PFSK-1 (cell line): Measurements from ENCODE around the gene FOXO3.

ENCODE experiments used
- FOXP2 ChIP-seq: optimal IDR thresholded peaks from 2 replicates; pipeline ENCODE3; 2011; ENCODE audit warnings: borderline replicate concordance, control low read depth, inconsistent platforms; ENCODE audit not compliant: insufficient read depth; ENCODE audit errors: extremely low read length, extremely low read depth
- POLR2AphosphoS5 ChIP-seq: IDR thresholded peaks from 2 replicates; pipeline ENCODE4 v1.6.1; 2012; ENCODE audit warnings: low read depth, mild to moderate bottlenecking, control low read depth, low read length, moderate library complexity
- SIN3A ChIP-seq: IDR thresholded peaks from 2 replicates; pipeline ENCODE4 v1.6.1; 2012; ENCODE audit warnings: mild to moderate bottlenecking, low read length, moderate library complexity, borderline replicate concordance; ENCODE audit not compliant: insufficient read depth
- TAF1 ChIP-seq: IDR thresholded peaks from 2 replicates; pipeline ENCODE4 v1.6.1; 2012; ENCODE audit warnings: low read length, control low read depth, borderline replicate concordance; ENCODE audit not compliant: insufficient read depth
- TF ChIP-seq, protein P1 (sequence below), 2 experiments: IDR thresholded peaks; 2 replicates each; pipeline versions ENCODE4 v1.6.1 to v1.8.0; 2011 to 2012; ENCODE audit warnings: low read depth in 2 of 2, low read length in 2 of 2, control low read depth in 1 of 2, inconsistent platforms in 1 of 2, mild to moderate bottlenecking in 1 of 2, moderate library complexity in 1 of 2; ENCODE audit not compliant: insufficient read depth in 1 of 2

Gene FOXO3

DNA sequence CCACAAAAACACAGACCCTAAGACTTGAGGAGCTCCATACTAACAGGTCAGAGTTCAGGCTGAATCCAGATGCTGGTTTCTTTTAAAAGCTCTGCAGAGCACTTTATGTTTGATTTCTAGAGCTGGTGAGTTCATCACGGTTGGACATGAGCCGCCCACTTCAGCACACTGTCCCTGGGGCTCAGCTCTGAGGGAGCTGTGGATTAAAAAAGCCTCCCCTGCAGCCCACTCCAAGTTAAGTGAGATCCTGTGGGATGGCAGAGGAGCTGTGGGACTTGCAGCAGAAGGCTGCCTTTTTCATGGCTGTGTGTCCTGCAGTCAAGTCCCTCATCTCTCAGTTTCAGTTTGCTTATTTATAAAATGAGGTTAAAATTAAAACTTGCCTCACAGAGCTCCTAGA lies 110.5 kb downstream of the FOXO3 start:
- TF ChIP-seq POLR2AphosphoS5 (no peak), TAF1 (no peak), FOXP2 (no peak), SIN3A (no peak)
- TF ChIP-seq, protein P1, sequence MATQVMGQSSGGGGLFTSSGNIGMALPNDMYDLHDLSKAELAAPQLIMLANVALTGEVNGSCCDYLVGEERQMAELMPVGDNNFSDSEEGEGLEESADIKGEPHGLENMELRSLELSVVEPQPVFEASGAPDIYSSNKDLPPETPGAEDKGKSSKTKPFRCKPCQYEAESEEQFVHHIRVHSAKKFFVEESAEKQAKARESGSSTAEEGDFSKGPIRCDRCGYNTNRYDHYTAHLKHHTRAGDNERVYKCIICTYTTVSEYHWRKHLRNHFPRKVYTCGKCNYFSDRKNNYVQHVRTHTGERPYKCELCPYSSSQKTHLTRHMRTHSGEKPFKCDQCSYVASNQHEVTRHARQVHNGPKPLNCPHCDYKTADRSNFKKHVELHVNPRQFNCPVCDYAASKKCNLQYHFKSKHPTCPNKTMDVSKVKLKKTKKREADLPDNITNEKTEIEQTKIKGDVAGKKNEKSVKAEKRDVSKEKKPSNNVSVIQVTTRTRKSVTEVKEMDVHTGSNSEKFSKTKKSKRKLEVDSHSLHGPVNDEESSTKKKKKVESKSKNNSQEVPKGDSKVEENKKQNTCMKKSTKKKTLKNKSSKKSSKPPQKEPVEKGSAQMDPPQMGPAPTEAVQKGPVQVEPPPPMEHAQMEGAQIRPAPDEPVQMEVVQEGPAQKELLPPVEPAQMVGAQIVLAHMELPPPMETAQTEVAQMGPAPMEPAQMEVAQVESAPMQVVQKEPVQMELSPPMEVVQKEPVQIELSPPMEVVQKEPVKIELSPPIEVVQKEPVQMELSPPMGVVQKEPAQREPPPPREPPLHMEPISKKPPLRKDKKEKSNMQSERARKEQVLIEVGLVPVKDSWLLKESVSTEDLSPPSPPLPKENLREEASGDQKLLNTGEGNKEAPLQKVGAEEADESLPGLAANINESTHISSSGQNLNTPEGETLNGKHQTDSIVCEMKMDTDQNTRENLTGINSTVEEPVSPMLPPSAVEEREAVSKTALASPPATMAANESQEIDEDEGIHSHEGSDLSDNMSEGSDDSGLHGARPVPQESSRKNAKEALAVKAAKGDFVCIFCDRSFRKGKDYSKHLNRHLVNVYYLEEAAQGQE (IDR thresholded peaks at IDR 0.05; ENCODE audit: insufficient read depth in 1 of 2, low read depth in 2 of 2, low read length in 2 of 2), result no peak

DNA sequence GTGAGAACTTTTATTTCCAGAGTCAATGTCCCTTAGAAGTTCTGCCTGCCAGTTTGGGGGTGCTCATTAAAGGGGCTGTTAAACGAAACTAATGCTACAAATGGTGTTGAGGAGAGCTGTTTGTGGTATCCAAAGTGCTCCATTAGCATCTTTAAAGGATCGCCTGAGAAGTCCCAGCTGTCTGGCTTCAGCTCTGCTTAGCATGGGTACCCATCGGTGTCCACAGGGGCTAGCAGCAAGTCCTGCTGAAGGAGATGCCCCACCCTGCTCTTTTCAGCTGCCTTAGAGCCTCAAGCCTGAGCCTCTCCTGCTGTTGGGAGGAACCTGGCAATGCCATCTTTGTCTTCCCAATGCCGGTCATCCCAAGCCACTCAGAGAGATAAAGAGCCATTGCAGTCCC lies 111.1 kb downstream of the FOXO3 start:
- TF ChIP-seq, protein P1 (IDR thresholded peaks at IDR 0.05; ENCODE audit: insufficient read depth in 1 of 2, low read depth in 2 of 2, low read length in 2 of 2), result no peak
- no peak for TF ChIP-seq FOXP2
- no peak for TF ChIP-seq POLR2AphosphoS5
- TF ChIP-seq SIN3A, result no peak
- TF ChIP-seq TAF1, result no peak

DNA sequence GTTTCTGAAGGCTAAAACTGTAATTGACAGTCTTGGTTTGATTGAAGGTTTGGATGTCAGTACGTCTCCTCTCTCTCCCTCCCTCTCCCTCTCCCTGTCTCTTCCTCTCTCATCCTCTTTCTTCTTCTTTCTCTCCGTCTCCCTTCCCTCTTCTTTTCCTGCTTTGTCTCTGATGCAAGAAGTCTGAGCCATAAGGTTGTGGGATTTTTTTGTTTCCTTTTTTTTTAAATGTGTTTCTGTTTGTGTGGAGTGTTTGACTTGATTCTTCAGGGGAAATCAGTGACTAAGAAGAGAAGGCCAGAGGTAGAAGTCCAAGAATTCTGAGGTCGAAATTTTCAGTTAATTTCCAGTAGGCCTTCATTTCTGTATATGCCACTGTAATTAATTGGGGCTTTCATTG lies 111.9 kb downstream of the FOXO3 start:
- TF ChIP-seq POLR2AphosphoS5 (no peak), TAF1 (no peak), SIN3A (no peak), FOXP2 (no peak)
- TF ChIP-seq, protein P1 (IDR thresholded peaks at IDR 0.05; ENCODE audit: insufficient read depth in 1 of 2, low read depth in 2 of 2, low read length in 2 of 2), result no peak

DNA sequence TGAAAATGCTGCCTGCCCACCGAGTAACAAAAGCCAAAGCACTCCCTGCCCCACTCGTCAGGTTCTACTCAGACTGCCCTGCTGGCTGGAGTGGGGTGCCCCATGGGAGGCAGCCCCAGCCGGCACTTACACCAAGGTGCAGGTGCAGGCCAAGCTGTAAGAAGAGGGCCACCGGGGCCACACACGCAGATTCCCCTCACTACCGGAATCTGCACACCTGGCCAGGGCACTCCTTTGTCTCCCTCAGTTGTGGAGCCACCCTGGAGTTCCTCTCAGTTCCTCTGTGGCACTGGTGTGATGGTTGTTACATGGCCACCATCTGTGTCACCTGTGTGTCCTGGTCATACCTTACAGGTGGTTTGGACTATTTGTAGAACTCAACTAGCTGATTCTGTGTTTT lies 112.4 kb downstream of the FOXO3 start:
- TF ChIP-seq FOXP2 (no peak), SIN3A (no peak), POLR2AphosphoS5 (no peak), TAF1 (no peak)
- TF ChIP-seq, protein P1 (IDR thresholded peaks at IDR 0.05; ENCODE audit: insufficient read depth in 1 of 2, low read depth in 2 of 2, low read length in 2 of 2), result no peak

DNA sequence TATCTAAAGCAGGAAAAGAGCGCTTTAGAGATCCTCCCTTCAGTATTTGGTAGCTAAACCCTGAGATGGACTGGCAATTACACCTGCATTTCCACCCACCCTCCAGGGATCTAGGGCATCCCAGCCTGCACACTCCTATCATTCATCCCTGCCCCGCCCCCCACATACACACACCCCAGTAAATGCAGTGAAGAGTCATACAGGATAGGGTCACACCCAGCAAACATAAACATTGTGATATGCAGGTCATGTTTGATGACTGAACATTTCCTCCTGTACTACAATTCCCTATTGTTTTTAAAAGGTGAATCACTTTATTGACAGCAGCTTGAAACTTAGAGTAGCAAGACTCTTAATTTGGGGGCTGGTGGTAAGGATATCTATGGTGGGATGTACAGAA lies 112.9 kb downstream of the FOXO3 start:
- TF ChIP-seq FOXP2 (no peak), TAF1 (no peak), POLR2AphosphoS5 (no peak), SIN3A (no peak)
- TF ChIP-seq, protein P1 (IDR thresholded peaks at IDR 0.05; ENCODE audit: insufficient read depth in 1 of 2, low read depth in 2 of 2, low read length in 2 of 2), result no peak
